Measurements from ENCODE around the gene OR4F15.
"Not testable (repeated sequence)": the region's sequence is repeated elsewhere in the genome, so short reads cannot be mapped to it uniquely, and the experiment has no call there.

Gene OR4F15

GRCh38 chr15:101811902-101812301 lies at the start of gene OR4F15:
OR4F15 (plus strand) TSS chr15:101812202; CDS start chr15:101818187, 5,985 bp downstream.
- DNase-seq, result no peak

GRCh38 chr15:101764669-101765339 lies 47.2 kb upstream of the OR4F15 start:
- DNase-seq, result not testable (repeated sequence)

- not testable (repeated sequence) for DNase-seq
Measured at GRCh38 chr15:101765340-101765671, 46.7 kb upstream of the OR4F15 start.

GRCh38 chr15:101765772-101766456 lies 46.1 kb upstream of the OR4F15 start:
- no peak for DNase-seq

GRCh38 chr15:101767083-101767640 lies 44.8 kb upstream of the OR4F15 start:
- DNase-seq, result not testable (repeated sequence)

GRCh38 chr15:101772921-101773320 lies 39.1 kb upstream of the OR4F15 start:
- no peak for DNase-seq

GRCh38 chr15:101773496-101774100 lies 38.4 kb upstream of the OR4F15 start:
- no peak for DNase-seq

GRCh38 chr15:101775136-101775535 lies 36.9 kb upstream of the OR4F15 start:
- no peak for DNase-seq

- DNase-seq, result not testable (repeated sequence)
Measured at GRCh38 chr15:101778576-101778975, 33.4 kb upstream of the OR4F15 start.

GRCh38 chr15:101780225-101780624 lies 31.8 kb upstream of the OR4F15 start:
- DNase-seq, result not testable (repeated sequence)

GRCh38 chr15:101781928-101782327 lies 30.1 kb upstream of the OR4F15 start:
- DNase-seq, result no peak

- no peak for DNase-seq
Measured at GRCh38 chr15:101784644-101785043, 27.4 kb upstream of the OR4F15 start.

- DNase-seq, result not testable (repeated sequence)
Measured at GRCh38 chr15:101786422-101786821, 25.6 kb upstream of the OR4F15 start.

GRCh38 chr15:101788001-101788400 lies 24.0 kb upstream of the OR4F15 start:
- not testable (repeated sequence) for DNase-seq

GRCh38 chr15:101788503-101789269 lies 23.3 kb upstream of the OR4F15 start:
- not testable (repeated sequence) for DNase-seq

- DNase-seq, result not testable (repeated sequence)
Measured at GRCh38 chr15:101790748-101791147, 21.3 kb upstream of the OR4F15 start.

GRCh38 chr15:101793981-101794380 lies 18.0 kb upstream of the OR4F15 start:
- DNase-seq, result not testable (repeated sequence)

GRCh38 chr15:101795455-101795854 lies 16.5 kb upstream of the OR4F15 start:
- DNase-seq, result no peak

- DNase-seq, result no peak
Measured at GRCh38 chr15:101799665-101800064, 12.3 kb upstream of the OR4F15 start.

GRCh38 chr15:101801048-101801447 lies 11.0 kb upstream of the OR4F15 start:
- no peak for DNase-seq

- DNase-seq, result no peak
Measured at GRCh38 chr15:101803209-101803608, 8.8 kb upstream of the OR4F15 start, which contains the start of gene OR4F6. OR4F6 (plus strand) TSS chr15:101803509; CDS start chr15:101805720, 2,211 bp downstream.

GRCh38 chr15:101803676-101804075 lies 8.3 kb upstream of the OR4F15 start:
- no peak for DNase-seq

GRCh38 chr15:101804375-101804774 lies 7.6 kb upstream of the OR4F15 start:
- no peak for DNase-seq

All from NCI-H187 treated with DMSO at 0.1 percent for 48 hours (cell line).